ENCODE data around the gene C1orf74.

DNA sequence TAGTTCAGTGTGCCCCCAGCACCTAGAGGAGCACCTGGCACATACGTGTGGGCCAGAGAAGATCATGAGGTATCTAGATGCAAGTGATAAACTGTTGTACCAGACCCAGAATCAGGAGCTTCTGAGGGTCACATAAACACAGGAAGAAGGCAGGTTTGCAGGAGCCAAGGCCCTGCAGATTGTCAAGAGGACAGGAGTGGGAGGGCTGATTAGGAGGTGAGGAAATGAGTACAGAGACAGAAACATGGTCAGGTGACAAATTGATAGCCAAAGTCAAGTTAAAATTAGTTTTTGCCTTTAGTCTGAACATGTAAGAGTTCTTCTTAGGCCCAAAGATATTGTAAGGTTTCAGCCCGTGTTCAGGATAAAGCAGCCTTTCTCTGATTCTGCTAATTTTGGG lies 42.5 kb downstream of the C1orf74 start:
- TF ChIP-seq, protein P1, sequence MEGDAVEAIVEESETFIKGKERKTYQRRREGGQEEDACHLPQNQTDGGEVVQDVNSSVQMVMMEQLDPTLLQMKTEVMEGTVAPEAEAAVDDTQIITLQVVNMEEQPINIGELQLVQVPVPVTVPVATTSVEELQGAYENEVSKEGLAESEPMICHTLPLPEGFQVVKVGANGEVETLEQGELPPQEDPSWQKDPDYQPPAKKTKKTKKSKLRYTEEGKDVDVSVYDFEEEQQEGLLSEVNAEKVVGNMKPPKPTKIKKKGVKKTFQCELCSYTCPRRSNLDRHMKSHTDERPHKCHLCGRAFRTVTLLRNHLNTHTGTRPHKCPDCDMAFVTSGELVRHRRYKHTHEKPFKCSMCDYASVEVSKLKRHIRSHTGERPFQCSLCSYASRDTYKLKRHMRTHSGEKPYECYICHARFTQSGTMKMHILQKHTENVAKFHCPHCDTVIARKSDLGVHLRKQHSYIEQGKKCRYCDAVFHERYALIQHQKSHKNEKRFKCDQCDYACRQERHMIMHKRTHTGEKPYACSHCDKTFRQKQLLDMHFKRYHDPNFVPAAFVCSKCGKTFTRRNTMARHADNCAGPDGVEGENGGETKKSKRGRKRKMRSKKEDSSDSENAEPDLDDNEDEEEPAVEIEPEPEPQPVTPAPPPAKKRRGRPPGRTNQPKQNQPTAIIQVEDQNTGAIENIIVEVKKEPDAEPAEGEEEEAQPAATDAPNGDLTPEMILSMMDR (IDR thresholded peaks at IDR 0.05 in 2 of 3, conservative IDR thresholded peaks at IDR 0.05 in 1 of 3; ENCODE audit: borderline replicate concordance in 1 of 3, insufficient read depth in 1 of 3, low read depth in 2 of 3, low read length in 2 of 3) = no peak
- TF ChIP-seq, protein P2, sequence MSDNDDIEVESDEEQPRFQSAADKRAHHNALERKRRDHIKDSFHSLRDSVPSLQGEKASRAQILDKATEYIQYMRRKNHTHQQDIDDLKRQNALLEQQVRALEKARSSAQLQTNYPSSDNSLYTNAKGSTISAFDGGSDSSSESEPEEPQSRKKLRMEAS (IDR thresholded peaks at IDR 0.05) = no peak
- no peak for TF ChIP-seq ZFX (IDR thresholded peaks at IDR 0.05)
- no peak for TF ChIP-seq EZH2phosphoT487 (IDR thresholded peaks at IDR 0.05; ENCODE audit: borderline replicate concordance)
- TF ChIP-seq, protein P3, sequence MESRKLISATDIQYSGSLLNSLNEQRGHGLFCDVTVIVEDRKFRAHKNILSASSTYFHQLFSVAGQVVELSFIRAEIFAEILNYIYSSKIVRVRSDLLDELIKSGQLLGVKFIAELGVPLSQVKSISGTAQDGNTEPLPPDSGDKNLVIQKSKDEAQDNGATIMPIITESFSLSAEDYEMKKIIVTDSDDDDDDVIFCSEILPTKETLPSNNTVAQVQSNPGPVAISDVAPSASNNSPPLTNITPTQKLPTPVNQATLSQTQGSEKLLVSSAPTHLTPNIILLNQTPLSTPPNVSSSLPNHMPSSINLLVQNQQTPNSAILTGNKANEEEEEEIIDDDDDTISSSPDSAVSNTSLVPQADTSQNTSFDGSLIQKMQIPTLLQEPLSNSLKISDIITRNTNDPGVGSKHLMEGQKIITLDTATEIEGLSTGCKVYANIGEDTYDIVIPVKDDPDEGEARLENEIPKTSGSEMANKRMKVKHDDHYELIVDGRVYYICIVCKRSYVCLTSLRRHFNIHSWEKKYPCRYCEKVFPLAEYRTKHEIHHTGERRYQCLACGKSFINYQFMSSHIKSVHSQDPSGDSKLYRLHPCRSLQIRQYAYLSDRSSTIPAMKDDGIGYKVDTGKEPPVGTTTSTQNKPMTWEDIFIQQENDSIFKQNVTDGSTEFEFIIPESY (IDR thresholded peaks at IDR 0.05; ENCODE audit: extremely low read depth, insufficient replicate concordance, low read length) = no peak
